PC-3 (cell line): ENCODE measurements around the gene BCAR3. TPM values are rescaled to one million over a fixed set of nuclear protein-coding genes. Genes with fewer than 3 reads are reported as not detected.

Experiments used
- ATAC-seq: fragments of 200-7000 bp; cut with Tn5 transposase; 2 replicates; pipeline ENCODE4 v1.9.1; 2020; ENCODE audit warnings: mild to moderate bottlenecking, moderate library complexity
- BruUV-seq: library from RNA; stranded (reverse); fragments of 400-500 nt; replicated peaks from 2 replicates; lab custom pipeline; 2021; lab: Mats Ljungman, UMichigan
- CTCF ChIA-PET: fragments of 300-600 bp; sonication (Branson Sonifier 250); formaldehyde crosslinking; loops from one replicate; lab custom pipeline; 2022; ENCODE audit warnings: antibody characterized with exemption; lab: Charles Lee
- POLR2A ChIA-PET: fragments of 300-600 bp; sonication (Branson Sonifier 250); formaldehyde crosslinking; loops from one replicate; lab custom pipeline; 2022; ENCODE audit warnings: antibody characterized with exemption; ENCODE audit not compliant: unreplicated experiment; lab: Charles Lee
- DNase-seq: peaks from one replicate; pipeline ENCODE4 v3.0.0-alpha.2; 2015
- H2AFZ ChIP-seq: fragments of 300-600 bp; sonication (generic); 2 replicates; pipeline ENCODE4 v1.6.0; 2016; ENCODE audit warnings: antibody characterized with exemption, low read length
- H3F3A ChIP-seq: fragments of 300-600 bp; sonication (generic); one replicate; pipeline ENCODE4 v1.6.0; 2017; ENCODE audit warnings: antibody characterized with exemption, low read length, control low read depth, mild to moderate bottlenecking; ENCODE audit not compliant: unreplicated experiment
- H3K27ac ChIP-seq: fragments of 300-600 bp; sonication (generic); 2 replicates; pipeline ENCODE4 v1.5.1; 2016; ENCODE audit warnings: mild to moderate bottlenecking, low read length
- H3K27me3 ChIP-seq: fragments of 300-600 bp; sonication (generic); 2 replicates; pipeline ENCODE4 v1.6.1; 2016; ENCODE audit warnings: low read length, mixed read lengths
- H3K36me3 ChIP-seq: fragments of 300-600 bp; sonication (generic); 2 replicates; pipeline ENCODE4 v1.6.1; 2016; ENCODE audit warnings: low read depth, mixed run types, low read length, mixed read lengths
- H3K4me1 ChIP-seq: fragments of 300-600 bp; sonication (generic); 2 replicates; pipeline ENCODE4 v1.5.1; 2016; ENCODE audit warnings: low read length; ENCODE audit not compliant: insufficient read depth
- H3K4me2 ChIP-seq: fragments of 300-600 bp; sonication (generic); 2 replicates; pipeline ENCODE4 v1.6.0; 2016; ENCODE audit warnings: low read length
- H3K4me3 ChIP-seq: fragments of 300-600 bp; sonication (generic); 2 replicates; pipeline ENCODE4 v1.5.1; 2016; ENCODE audit warnings: mild to moderate bottlenecking, low read length, mixed read lengths
- H3K79me2 ChIP-seq: fragments of 300-600 bp; sonication (generic); 2 replicates; pipeline ENCODE4 v1.6.1; 2017; ENCODE audit warnings: low read length, mixed read lengths
- H3K9ac ChIP-seq: fragments of 300-600 bp; sonication (generic); 2 replicates; pipeline ENCODE4 v1.6.0; 2016; ENCODE audit warnings: mild to moderate bottlenecking, low read length
- H3K9me2 ChIP-seq: fragments of 300-600 bp; sonication (generic); replicated peaks from 2 replicates; pipeline ENCODE4 v1.6.1; 2016; ENCODE audit warnings: mixed run types, low read length, mixed read lengths
- H3K9me3 ChIP-seq: fragments of 300-600 bp; sonication (generic); 2 replicates; pipeline ENCODE4 v1.6.1; 2016; ENCODE audit warnings: low read length, mixed read lengths
- H4K20me1 ChIP-seq: fragments of 300-600 bp; sonication (generic); 2 replicates; pipeline ENCODE4 v1.6.1; 2016; ENCODE audit warnings: low read length, mixed read lengths
- EZH2 ChIP-seq: fragments of 300-600 bp; sonication (generic); IDR thresholded peaks from one replicate; pipeline ENCODE4 v1.6.1; 2017; ENCODE audit warnings: antibody characterized with exemption, mild to moderate bottlenecking, low read length; ENCODE audit not compliant: unreplicated experiment
- EZH2phosphoT487 ChIP-seq: fragments of 300-600 bp; sonication (generic); IDR thresholded peaks from 2 replicates; pipeline ENCODE4 v1.6.1; 2018; ENCODE audit warnings: mild to moderate bottlenecking, antibody characterized with exemption, low read length, borderline replicate concordance
- intact Hi-C: fragments of 100-400 bp; cut with micrococcal nuclease; formaldehyde crosslinking; loops from 2 replicates; pipeline ENCODE4 v1.9.0; 2023
- total RNA-seq: library from RNA; depleted of rRNA; stranded (reverse); fragments of >200 nt; gene quantifications from 2 replicates; pipeline ENCODE4 v1.2.3, GENCODE V29; 2014
- TF ChIP-seq, protein P1 (sequence below): fragments of 300-600 bp; sonication (generic); conservative IDR thresholded peaks from 2 replicates; pipeline ENCODE4 v1.5.1; 2017; ENCODE audit warnings: antibody characterized with exemption, low read depth, mild to moderate bottlenecking, low read length

The BCAR3 gene
- total RNA-seq, 1 experiment from 2014 or later = 171 TPM

- TF ChIP-seq, protein P1, sequence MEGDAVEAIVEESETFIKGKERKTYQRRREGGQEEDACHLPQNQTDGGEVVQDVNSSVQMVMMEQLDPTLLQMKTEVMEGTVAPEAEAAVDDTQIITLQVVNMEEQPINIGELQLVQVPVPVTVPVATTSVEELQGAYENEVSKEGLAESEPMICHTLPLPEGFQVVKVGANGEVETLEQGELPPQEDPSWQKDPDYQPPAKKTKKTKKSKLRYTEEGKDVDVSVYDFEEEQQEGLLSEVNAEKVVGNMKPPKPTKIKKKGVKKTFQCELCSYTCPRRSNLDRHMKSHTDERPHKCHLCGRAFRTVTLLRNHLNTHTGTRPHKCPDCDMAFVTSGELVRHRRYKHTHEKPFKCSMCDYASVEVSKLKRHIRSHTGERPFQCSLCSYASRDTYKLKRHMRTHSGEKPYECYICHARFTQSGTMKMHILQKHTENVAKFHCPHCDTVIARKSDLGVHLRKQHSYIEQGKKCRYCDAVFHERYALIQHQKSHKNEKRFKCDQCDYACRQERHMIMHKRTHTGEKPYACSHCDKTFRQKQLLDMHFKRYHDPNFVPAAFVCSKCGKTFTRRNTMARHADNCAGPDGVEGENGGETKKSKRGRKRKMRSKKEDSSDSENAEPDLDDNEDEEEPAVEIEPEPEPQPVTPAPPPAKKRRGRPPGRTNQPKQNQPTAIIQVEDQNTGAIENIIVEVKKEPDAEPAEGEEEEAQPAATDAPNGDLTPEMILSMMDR = no peak
- TF ChIP-seq EZH2phosphoT487 (no peak), EZH2 (no peak)
- Histone ChIP-seq H4K20me1 (no peaks in the 10 kb centered on the region), H3K9me3 (no peaks in the 10 kb centered on the region), H3K4me2 (peak overlapping the region; percentile 60), H3K27me3 (no peaks in the 10 kb centered on the region), H3K27ac (peak overlapping the region; percentile 99), H3K4me3 (peak overlapping the region; percentile 16; the same call in 1 of the 2 replicates), H3K9ac (peak overlapping the region; percentile 93), H3F3A (peaks cover 3% of the 10 kb centered on the region), H3K9me2 (no peaks in the 10 kb centered on the region), H3K4me1 (peaks cover 54% of the 10 kb centered on the region), H2AFZ (no peak overlapping the region), H3K79me2 (peaks cover 32% of the 10 kb centered on the region), H3K36me3 (peaks cover 4% of the 10 kb centered on the region)
- TSS peak; percentile 65 for BruUV-seq
- CTCF ChIA-PET = interaction anchor here (0.6 to 1.4 kb wide), 3 partner anchors 92 to 108 kb away, joined by 3 to 9 read pairs (median 4); no protein-coding TSS in a partner anchor
- POLR2A ChIA-PET = interaction anchor here (0.5 to 1.0 kb wide), 9 partner anchors 12 to 92 kb away, joined by 3 to 7 read pairs (median 3); partner anchors contain the start of gene BCAR3
- intact Hi-C loops = loop anchor here (1.0 kb wide), 2 partner anchors 9 to 108 kb away; no protein-coding TSS in a partner anchor
- ATAC-seq = peak; percentile 27
- DNase-seq = peak; percentile 72
Measured at GRCh38 chr1:93705892-93706500, 24.4 kb upstream of the BCAR3 start.

GRCh38 chr1:93704052-93704451 lies 22.4 kb upstream of the BCAR3 start:
- H4K20me1 ChIP-seq = no peaks in the 10 kb centered on the region
- peak overlapping the region; percentile 93 for H3K9ac ChIP-seq
- no peak overlapping the region for H3K4me3 ChIP-seq
- no peak for DNase-seq
- ChIA-PET POLR2A (no interaction called here), CTCF (no interaction called here)
- no peaks in the 10 kb centered on the region for H3K27me3 ChIP-seq
- TF ChIP-seq, protein P1 = no peak
- TF ChIP-seq EZH2 (no peak), EZH2phosphoT487 (no peak)
- peaks cover 14% of the 10 kb centered on the region for H3K36me3 ChIP-seq
- peak overlapping the region; percentile 60 for H3K4me2 ChIP-seq
- H3K79me2 ChIP-seq = peaks cover 43% of the 10 kb centered on the region
- peaks cover 59% of the 10 kb centered on the region for H3K4me1 ChIP-seq
- H3K9me2 ChIP-seq = no peaks in the 10 kb centered on the region
- no TSS peak for BruUV-seq
- intact Hi-C loops = no loop called here
- ATAC-seq = no peak
- H3F3A ChIP-seq = peaks cover 3% of the 10 kb centered on the region
- no peaks in the 10 kb centered on the region for H3K9me3 ChIP-seq
- H2AFZ ChIP-seq = no peak overlapping the region
- peak overlapping the region; percentile 99 for H3K27ac ChIP-seq

DNA sequence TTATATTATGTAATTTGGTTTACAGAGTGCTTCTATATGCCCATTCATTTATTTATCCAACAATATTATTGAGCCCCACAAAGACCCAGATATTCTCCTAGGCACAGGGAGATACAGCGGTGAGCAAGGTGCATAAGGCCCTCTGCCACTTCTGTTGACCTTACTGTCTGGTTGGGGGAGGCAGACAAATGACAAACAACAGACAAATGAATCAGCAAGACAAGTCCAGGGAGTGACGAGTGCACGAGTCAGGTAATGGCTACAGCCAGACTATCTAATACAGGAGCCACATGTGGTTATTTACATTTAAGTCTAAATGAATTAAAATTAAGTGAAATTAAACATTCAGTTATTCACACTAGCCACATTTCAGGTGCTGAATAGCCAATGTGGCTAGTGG lies 22.0 kb upstream of the BCAR3 start:
- H4K20me1 ChIP-seq = no peaks in the 10 kb centered on the region
- peaks cover 59% of the 10 kb centered on the region for H3K4me1 ChIP-seq
- ATAC-seq = peak; percentile 11
- intact Hi-C loops = no loop called here
- H3K27ac ChIP-seq = peak overlapping the region; percentile 99
- H3K36me3 ChIP-seq = peaks cover 18% of the 10 kb centered on the region
- BruUV-seq = no TSS peak
- peaks cover 44% of the 10 kb centered on the region for H3K79me2 ChIP-seq
- H2AFZ ChIP-seq = no peak overlapping the region
- POLR2A ChIA-PET = interaction anchor here (0.6 kb wide), 1 partner anchor 46 kb away, joined by 6 read pairs; no protein-coding TSS in a partner anchor
- no peak overlapping the region for H3K4me3 ChIP-seq
- TF ChIP-seq, protein P1 = no peak
- no peak for TF ChIP-seq EZH2phosphoT487
- no peak for TF ChIP-seq EZH2
- H3K9ac ChIP-seq = peak overlapping the region; percentile 93
- CTCF ChIA-PET = no interaction called here
- peaks cover 3% of the 10 kb centered on the region for H3F3A ChIP-seq
- H3K9me2 ChIP-seq = no peaks in the 10 kb centered on the region
- H3K27me3 ChIP-seq = no peaks in the 10 kb centered on the region
- no peaks in the 10 kb centered on the region for H3K9me3 ChIP-seq
- peak overlapping the region; percentile 60 for H3K4me2 ChIP-seq
- DNase-seq = peak; percentile 83
